GM18951 (cell line): ENCODE measurements around the gene CNFN.

Experiments used
- POLR2A ChIP-seq: IDR thresholded peaks from 4 replicates; pipeline ENCODE4 v1.6.1; 2011; ENCODE audit warnings: mild to moderate bottlenecking; ENCODE audit not compliant: insufficient read length, insufficient read depth; ENCODE audit errors: extremely low read depth
- in situ Hi-C: fragments of 300-500 bp; cut with MboI; formaldehyde crosslinking; loops from one replicate; pipeline ENCODE4 v1.12.0; 2022; ENCODE audit warnings: low sequenced_read_pairs, mixed read lengths, inconsistent platforms; ENCODE audit not compliant: unreplicated experiment

Gene CNFN, protein sequence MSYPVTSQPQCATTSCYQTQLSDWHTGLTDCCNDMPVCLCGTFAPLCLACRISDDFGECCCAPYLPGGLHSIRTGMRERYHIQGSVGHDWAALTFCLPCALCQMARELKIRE

GRCh38 chr19:42389899-42390298 is at the start of gene CNFN:
Gene CNFN (minus strand): TSS chr19:42390297. CDS start chr19:42389037, 1,260 bp downstream.
- no peak for TF ChIP-seq POLR2A
- in situ Hi-C loops: no loop called here

- in situ Hi-C loops: no loop called here
Measured at GRCh38 chr19:42436006-42436405, 45.9 kb upstream of the CNFN start.

DNA sequence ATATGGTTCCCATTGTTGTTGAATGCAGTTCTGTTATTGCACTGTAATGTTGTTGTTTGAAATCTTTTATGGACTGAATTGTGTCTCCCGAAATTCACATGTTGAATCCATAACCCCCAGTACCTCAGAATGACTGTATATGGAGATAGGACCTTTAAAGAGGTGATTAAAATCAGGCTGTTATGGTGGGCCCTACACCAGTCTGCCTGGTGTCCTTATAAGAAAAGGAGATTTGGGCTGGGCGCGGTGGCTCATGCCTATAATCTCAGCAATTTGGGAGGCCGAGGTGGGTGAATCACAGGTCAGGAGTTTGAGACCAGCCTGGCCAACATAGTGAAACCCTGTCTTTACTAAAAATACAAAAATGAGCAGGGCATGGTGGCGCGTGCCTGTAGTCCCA is 45.2 kb upstream of the CNFN start:
- in situ Hi-C loops: no loop called here
- TF ChIP-seq POLR2A: no peak

More at GRCh38 chr19:42436006-42436405, 45.9 kb upstream of the CNFN start:
- no peak for TF ChIP-seq POLR2A

- in situ Hi-C loops: no loop called here
- no peak for TF ChIP-seq POLR2A
Measured at GRCh38 chr19:42433503-42434260, 43.6 kb upstream of the CNFN start.

- in situ Hi-C loops: no loop called here
Measured at GRCh38 chr19:42431486-42431885, 41.4 kb upstream of the CNFN start.

GRCh38 chr19:42428676-42429075 is 38.6 kb upstream of the CNFN start:
- no peak for TF ChIP-seq POLR2A
- in situ Hi-C loops: no loop called here

More at GRCh38 chr19:42431486-42431885, 41.4 kb upstream of the CNFN start:
- TF ChIP-seq POLR2A: no peak

GRCh38 chr19:42427313-42427712 is 37.2 kb upstream of the CNFN start, which contains the start of gene LIPE:
Gene LIPE (minus strand): TSS chr19:42427388. CDS start chr19:42427149, 239 bp downstream.
- no peak for TF ChIP-seq POLR2A
- in situ Hi-C loops: no loop called here

- TF ChIP-seq POLR2A: no peak
- in situ Hi-C loops: no loop called here
Measured at GRCh38 chr19:42426643-42427042, 36.5 kb upstream of the CNFN start.

- TF ChIP-seq POLR2A: no peak
- in situ Hi-C loops: no loop called here
Measured at GRCh38 chr19:42424712-42425131, 34.6 kb upstream of the CNFN start.

DNA sequence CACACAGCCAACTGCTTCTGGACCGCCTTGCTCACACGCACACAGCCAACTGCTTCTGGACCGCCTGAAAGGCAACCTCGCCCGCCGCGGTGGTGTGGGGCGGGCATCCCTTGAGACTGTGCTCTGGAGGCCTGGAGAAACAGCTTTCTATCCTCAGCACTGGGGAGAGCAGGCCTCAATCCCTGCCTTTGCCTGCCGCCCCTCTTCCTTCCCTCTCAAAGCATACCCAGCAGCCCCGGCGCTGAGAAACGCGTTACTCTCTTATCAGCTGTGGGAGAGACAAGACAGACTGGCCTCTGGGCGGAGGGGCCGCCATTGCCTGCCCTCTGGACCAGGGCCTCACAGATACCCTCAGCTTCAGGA is 34.2 kb upstream of the CNFN start:
- in situ Hi-C loops: no loop called here
- TF ChIP-seq POLR2A: no peak

DNA sequence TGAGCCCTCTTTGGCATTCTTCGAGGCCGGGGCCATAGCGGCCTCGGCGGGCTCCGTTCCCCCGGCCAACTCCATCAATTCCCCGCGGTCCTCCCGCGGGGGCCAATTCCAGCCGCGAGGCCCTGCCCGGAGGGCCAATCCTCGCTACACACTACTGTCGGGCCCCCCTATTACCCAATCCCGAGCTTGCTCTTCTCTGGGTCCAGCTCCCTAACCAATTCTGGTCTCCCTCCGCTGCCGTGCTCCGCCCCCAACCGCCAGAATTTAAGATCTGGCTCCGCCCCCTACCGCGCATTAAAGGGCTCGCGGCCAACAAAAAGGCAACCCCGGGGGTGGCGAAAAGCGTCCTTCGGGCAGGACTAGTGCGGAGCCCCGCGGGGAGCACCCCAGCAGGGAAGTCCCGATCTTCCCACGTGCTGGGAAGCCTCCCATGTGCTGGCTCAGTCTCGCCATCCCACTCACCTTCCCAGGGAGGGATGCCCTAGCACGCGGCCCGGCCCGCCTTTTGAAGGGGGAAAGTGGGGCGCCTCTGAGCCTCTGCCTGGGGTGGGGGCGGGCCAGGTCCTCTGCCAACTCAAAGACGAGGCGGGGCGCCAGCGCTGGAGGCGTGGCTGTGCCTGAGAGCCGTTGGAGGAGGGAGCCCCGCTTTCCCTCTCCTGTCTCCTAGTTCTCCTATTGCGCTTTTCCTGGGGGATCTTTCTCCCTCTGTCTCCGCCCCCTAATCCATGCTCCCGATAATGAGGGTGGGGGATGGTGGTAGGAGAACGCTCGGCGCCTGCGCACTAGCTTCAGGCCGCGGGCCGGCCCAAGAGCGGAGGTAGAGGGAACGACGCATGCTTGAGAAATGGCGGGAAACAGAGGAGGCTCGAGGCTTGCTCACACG is 33.6 kb upstream of the CNFN start:
- peak; percentile 61 for TF ChIP-seq POLR2A
- in situ Hi-C loops: no loop called here

GRCh38 chr19:42422901-42423461 is 32.9 kb upstream of the CNFN start:
- no peak for TF ChIP-seq POLR2A
- in situ Hi-C loops: no loop called here
